WTC11 (cell line): ENCODE data around the gene LCLAT1. TPM values are rescaled to one million over a fixed set of nuclear protein-coding genes. Genes with fewer than 3 reads are reported as not detected.

Experiments used
- ATAC-seq: fragments of 200-7000 bp; cut with Tn5 transposase; 2 replicates; pipeline ENCODE4 v1.10.0; 2021; ENCODE audit warnings: mild to moderate bottlenecking, moderate library complexity
- CTCF ChIA-PET: fragments of 300-600 bp; sonication (Branson Sonifier 250); formaldehyde crosslinking; loops from one replicate; lab custom pipeline; 2021; ENCODE audit warnings: antibody characterized with exemption; lab: Charles Lee
- POLR2A ChIA-PET: fragments of 350-600 bp; sonication (Branson Sonifier 250); formaldehyde crosslinking; loops from one replicate; lab custom pipeline; 2021; ENCODE audit warnings: antibody characterized with exemption; lab: Charles Lee
- DNase-seq: peaks from one replicate; pipeline ENCODE4 v3.0.0; 2021; ENCODE audit warnings: low spot score
- H3K27ac Mint-ChIP-seq: 2 replicates; pipeline ENCODE4 v1.8.0; 2021; ENCODE audit warnings: mixed read lengths
- H3K27me3 Mint-ChIP-seq: 2 replicates; pipeline ENCODE4 v1.8.0; 2021; ENCODE audit warnings: low read depth, mild to moderate bottlenecking, moderate library complexity, mixed read lengths
- H3K36me3 Mint-ChIP-seq: 2 replicates; pipeline ENCODE4 v1.8.0; 2021; ENCODE audit warnings: mixed read lengths
- H3K4me1 Mint-ChIP-seq: 2 replicates; pipeline ENCODE4 v1.8.0; 2022; ENCODE audit warnings: mixed read lengths
- H3K4me3 Mint-ChIP-seq: 2 replicates; pipeline ENCODE4 v1.8.0; 2021; ENCODE audit warnings: mild to moderate bottlenecking, moderate library complexity, mixed read lengths
- H3K9me3 Mint-ChIP-seq: 2 replicates; pipeline ENCODE4 v1.8.0; 2021; ENCODE audit warnings: mixed read lengths
- AFF4 ChIP-seq: sonication (generic); formaldehyde crosslinking; IDR thresholded peaks from 2 replicates; pipeline ENCODE4 v1.8.1; 2023; ENCODE audit warnings: mild to moderate bottlenecking, missing genetic modification reagents, borderline replicate concordance
- ATF1 ChIP-seq: sonication (generic); formaldehyde crosslinking; IDR thresholded peaks from 2 replicates; pipeline ENCODE4 v1.8.1; 2023; ENCODE audit warnings: mild to moderate bottlenecking, moderate library complexity, missing genetic modification reagents
- E2F4 ChIP-seq: sonication (generic); formaldehyde crosslinking; IDR thresholded peaks from 2 replicates; pipeline ENCODE4 v1.8.1; 2022; ENCODE audit warnings: low read depth, mild to moderate bottlenecking, moderate library complexity, missing genetic modification reagents, borderline replicate concordance
- FOXK1 ChIP-seq: sonication (generic); formaldehyde crosslinking; IDR thresholded peaks from 2 replicates; pipeline ENCODE4 v1.8.0; 2022; ENCODE audit warnings: mild to moderate bottlenecking, moderate library complexity, missing genetic modification reagents
- GRHL2 ChIP-seq: fragments of 250-450 bp; sonication (Bioruptor Pico); IDR thresholded peaks from 2 replicates; pipeline ENCODE4 v1.8.0; 2022; ENCODE audit warnings: mild to moderate bottlenecking, moderate library complexity; ENCODE audit not compliant: insufficient replicate concordance, severe bottlenecking
- JAZF1 ChIP-seq: fragments of 250-450 bp; sonication (Bioruptor Pico); IDR thresholded peaks from 2 replicates; pipeline ENCODE4 v1.9.0; 2021; ENCODE audit warnings: moderate library complexity, mild to moderate bottlenecking, inconsistent platforms
- JUN ChIP-seq: sonication (generic); formaldehyde crosslinking; IDR thresholded peaks from 2 replicates; pipeline ENCODE4 v1.8.0; 2023; ENCODE audit warnings: mild to moderate bottlenecking, missing genetic modification reagents
- KAT7 ChIP-seq: sonication (generic); formaldehyde crosslinking; IDR thresholded peaks from 2 replicates; pipeline ENCODE4 v1.8.1; 2023; ENCODE audit warnings: missing genetic modification reagents, mild to moderate bottlenecking, borderline replicate concordance
- NFATC4 ChIP-seq: fragments of 250-450 bp; sonication (Bioruptor Pico); IDR thresholded peaks from 2 replicates; pipeline ENCODE4 v1.9.0; 2021; ENCODE audit warnings: mild to moderate bottlenecking
- PREB ChIP-seq: sonication (generic); formaldehyde crosslinking; IDR thresholded peaks from 2 replicates; pipeline ENCODE4 v1.8.1; 2022; ENCODE audit warnings: mild to moderate bottlenecking, missing genetic modification reagents, moderate library complexity, borderline replicate concordance
- TEAD1 ChIP-seq: sonication (generic); formaldehyde crosslinking; IDR thresholded peaks from 2 replicates; pipeline ENCODE4 v1.8.0; 2022; ENCODE audit warnings: mild to moderate bottlenecking, missing genetic modification reagents
- ZBTB21 ChIP-seq: sonication (generic); formaldehyde crosslinking; IDR thresholded peaks from 2 replicates; pipeline ENCODE4 v1.8.1; 2023; ENCODE audit warnings: mild to moderate bottlenecking, missing genetic modification reagents, borderline replicate concordance
- ZNF532 ChIP-seq: fragments of 250-450 bp; sonication (Bioruptor Pico); IDR thresholded peaks from 2 replicates; pipeline ENCODE4 v1.9.0; 2021; ENCODE audit warnings: mild to moderate bottlenecking, borderline replicate concordance
- total RNA-seq: library from RNA; stranded (reverse); gene quantifications from 3 replicates; pipeline ENCODE4 v1.2.3, GENCODE V29; 2021

The LCLAT1 gene
- total RNA-seq, 1 experiment from 2014 or later = 22.3 TPM

GRCh38 chr2:30652271-30652915 lies 205.3 kb downstream of the LCLAT1 start (continued):
- no peak for TF ChIP-seq KAT7

- no peak for ATAC-seq
- Mint-ChIP-seq H3K36me3 (no peaks in the 10 kb centered on the region), H3K27ac (no peak overlapping the region), H3K4me3 (no peak overlapping the region), H3K9me3 (0 out of 2 replicates have a peak, but pooled peaks cover under 1% of the 10 kb centered on the region), H3K4me1 (peaks cover 35% of the 10 kb centered on the region), H3K27me3 (peaks cover 45% of the 10 kb centered on the region)
- no peak for DNase-seq
- CTCF ChIA-PET = interaction anchor here (1.0 to 2.3 kb wide), 3 partner anchors 57 to 489 kb away, joined by 3 to 14 read pairs (median 4); no protein-coding TSS in a partner anchor
- TF ChIP-seq TEAD1 (CRISPR knock-in tag) (no peak), ZBTB21 (no peak), PREB (CRISPR knock-in tag) (no peak), GRHL2 (CRISPR knock-in tag) (no peak), JUN (CRISPR knock-in tag) (no peak), ZNF532 (CRISPR knock-in tag) (no peak), E2F4 (CRISPR knock-in tag) (no peak)
- POLR2A ChIA-PET = interaction anchor here (0.5 to 0.6 kb wide), 2 partner anchors 318 to 1130 kb away, joined by 3 read pairs; no protein-coding TSS in a partner anchor
Measured at GRCh38 chr2:30653847-30654246, 206.8 kb downstream of the LCLAT1 start.

- Mint-ChIP-seq H3K9me3 (0 out of 2 replicates have a peak, but pooled peaks cover 6% of the 10 kb centered on the region), H3K36me3 (no peaks in the 10 kb centered on the region), H3K4me1 (peaks cover 35% of the 10 kb centered on the region), H3K27ac (no peak overlapping the region), H3K27me3 (peaks cover 45% of the 10 kb centered on the region), H3K4me3 (no peak overlapping the region)
- CTCF ChIA-PET = interaction anchor here (1.0 to 2.3 kb wide), 3 partner anchors 57 to 490 kb away, joined by 3 to 14 read pairs (median 4); no protein-coding TSS in a partner anchor
- TF ChIP-seq JAZF1 (CRISPR knock-in tag) = no peak
- TF ChIP-seq AFF4 (CRISPR knock-in tag) = no peak
- no peak for TF ChIP-seq NFATC4 (CRISPR knock-in tag)
- no peak for TF ChIP-seq FOXK1
- TF ChIP-seq ZBTB21 = no peak
- TF ChIP-seq ATF1 = no peak
- no peak for ATAC-seq
- POLR2A ChIA-PET = interaction anchor here (0.5 kb wide), 1 partner anchor 458 kb away, joined by 4 read pairs; no protein-coding TSS in a partner anchor
- DNase-seq = no peak
Measured at GRCh38 chr2:30654404-30654803, 207.4 kb downstream of the LCLAT1 start.
